Aorta (tissue), 4 donors: ENCODE results near the gene TMEM41B. TPM values are rescaled to one million over a fixed set of nuclear protein-coding genes. Genes with fewer than 3 reads are reported as not detected.

ENCODE experiments used
- polyA plus RNA-seq, 2 donors: library from polyadenylated mRNA; stranded (reverse); fragments of 200-250 nt; gene quantifications; one replicate each; pipeline ENCODE4 v1.2.3, GENCODE V29; 2013
- total RNA-seq, 2 donors: library from RNA; stranded (reverse); fragmentation: NEBNext Ultra II Directional; extraction: Animal tissue kit (Norgen Biotek cat#: 25700); gene quantifications; one replicate each; pipeline ENCODE4 v1.2.1, GENCODE V29; 2021
- donor health status: healthy with polysubstance abuse.
- donor health status: Bipolar disorder and iron deficiency.
- donor health status: DM: no; HTN: no; CAD: no.
- donor health status: DM: yes; HTN: yes; CAD: no.

TMEM41B gene
- total and polyA plus RNA-seq, 4 donors, result 2.3 to 31.4 (median 26.0) TPM

Other genes starting within 250 kb of the TMEM41B start
- 1 to 10 TPM; 2.8 to 6.0 TPM for gene SCUBE2, start 223.0 kb downstream of the TMEM41B start, total RNA-seq
- gene SCUBE2, start 223.0 kb downstream of the TMEM41B start, polyA plus RNA-seq, result 1 to 10 TPM; 2.4 to 4.8 TPM
- gene DENND5A, start 49.2 kb downstream of the TMEM41B start, total RNA-seq, result 100 to 1,000 TPM; 129 to 155 TPM
- 10 to 100 TPM; 56.0 to 63.5 TPM for gene DENND5A, start 49.2 kb downstream of the TMEM41B start, polyA plus RNA-seq
- 100 to 1,000 TPM; 135 to 158 TPM for gene IPO7, start 70.1 kb upstream of the TMEM41B start, total RNA-seq
- gene IPO7, start 70.1 kb upstream of the TMEM41B start, polyA plus RNA-seq, result 10 to 100 TPM; 41.2 to 76.0 TPM
- 10 to 100 TPM; 40.1 to 42.0 TPM for gene ZNF143, start 146.4 kb upstream of the TMEM41B start, total RNA-seq
- 10 to 100 TPM; 12.9 to 13.8 TPM for gene ZNF143, start 146.4 kb upstream of the TMEM41B start, polyA plus RNA-seq